BJ (cell line): ENCODE results near the gene MOB1A. TPM values are rescaled to one million over a fixed set of nuclear protein-coding genes. Genes with fewer than 3 reads are reported as not detected.

Experiments used
- CTCF ChIA-PET: fragments of 350-600 bp; formaldehyde crosslinking; extraction: SDS; loops from one replicate; lab custom pipeline; 2021; ENCODE audit warnings: antibody characterized with exemption, inconsistent platforms; lab: Yijun Ruan, JAX
- POLR2A ChIA-PET: fragments of 300-600 bp; sonication (Branson Sonifier 250); formaldehyde crosslinking; extraction: SDS; loops from one replicate; lab custom pipeline; 2021; ENCODE audit warnings: antibody characterized with exemption; lab: Charles Lee
- DNase-seq: peaks from one replicate; pipeline ENCODE4 v3.0.0-alpha.2; 2011; ENCODE audit warnings: low read depth
- H3K27me3 ChIP-seq: 2 replicates; pipeline ENCODE4 v1.6.0; 2011; ENCODE audit warnings: low read length; ENCODE audit not compliant: control insufficient read depth, insufficient read depth
- H3K36me3 ChIP-seq: 2 replicates; pipeline ENCODE4 v1.5.1; 2011; ENCODE audit warnings: low read length; ENCODE audit not compliant: control insufficient read depth, insufficient read depth
- H3K4me3 ChIP-seq: 2 replicates; pipeline ENCODE4 v1.5.1; 2011; ENCODE audit warnings: low read depth, mild to moderate bottlenecking, control low read depth, low read length
- polyA plus RNA-seq: library from polyadenylated mRNA; depleted of rRNA; stranded (reverse); fragments of >200 nt; gene quantifications from 2 replicates; pipeline ENCODE4 v1.2.3, GENCODE V29; 2011
- TF ChIP-seq, protein P1 (sequence below): IDR thresholded peaks from 2 replicates; pipeline ENCODE4 v1.5.1; 2011; ENCODE audit warnings: low read depth, mild to moderate bottlenecking, control low read depth, inconsistent platforms, low read length, moderate library complexity; ENCODE audit not compliant: insufficient read depth

The MOB1A gene
- polyA plus RNA-seq, 1 experiment: 19.1 TPM

- DNase-seq: no peak
- TF ChIP-seq, protein P1, sequence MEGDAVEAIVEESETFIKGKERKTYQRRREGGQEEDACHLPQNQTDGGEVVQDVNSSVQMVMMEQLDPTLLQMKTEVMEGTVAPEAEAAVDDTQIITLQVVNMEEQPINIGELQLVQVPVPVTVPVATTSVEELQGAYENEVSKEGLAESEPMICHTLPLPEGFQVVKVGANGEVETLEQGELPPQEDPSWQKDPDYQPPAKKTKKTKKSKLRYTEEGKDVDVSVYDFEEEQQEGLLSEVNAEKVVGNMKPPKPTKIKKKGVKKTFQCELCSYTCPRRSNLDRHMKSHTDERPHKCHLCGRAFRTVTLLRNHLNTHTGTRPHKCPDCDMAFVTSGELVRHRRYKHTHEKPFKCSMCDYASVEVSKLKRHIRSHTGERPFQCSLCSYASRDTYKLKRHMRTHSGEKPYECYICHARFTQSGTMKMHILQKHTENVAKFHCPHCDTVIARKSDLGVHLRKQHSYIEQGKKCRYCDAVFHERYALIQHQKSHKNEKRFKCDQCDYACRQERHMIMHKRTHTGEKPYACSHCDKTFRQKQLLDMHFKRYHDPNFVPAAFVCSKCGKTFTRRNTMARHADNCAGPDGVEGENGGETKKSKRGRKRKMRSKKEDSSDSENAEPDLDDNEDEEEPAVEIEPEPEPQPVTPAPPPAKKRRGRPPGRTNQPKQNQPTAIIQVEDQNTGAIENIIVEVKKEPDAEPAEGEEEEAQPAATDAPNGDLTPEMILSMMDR: no peak
- ChIA-PET POLR2A (no interaction called here), CTCF (interaction anchor here (0.6 to 6.5 kb wide), 4 partner anchors 11 to 400 kb away, joined by 3 to 57 read pairs (median 8); no protein-coding TSS in a partner anchor)
- no peaks in the 10 kb centered on the region for H3K27me3 ChIP-seq
- H3K4me3 ChIP-seq: no peak overlapping the region
- H3K36me3 ChIP-seq: no peaks in the 10 kb centered on the region; the same call in 1 of the 2 replicates
Measured at GRCh38 chr2:74149570-74150319, 28.9 kb downstream of the MOB1A start.

GRCh38 chr2:74149247-74149525 lies 29.5 kb downstream of the MOB1A start:
- ChIA-PET CTCF (interaction anchor here (0.6 to 6.5 kb wide), 5 partner anchors 10 to 325 kb away, joined by 3 to 57 read pairs (median 3); no protein-coding TSS in a partner anchor), POLR2A (interaction anchor here (0.6 kb wide), 1 partner anchor 35 kb away, joined by 7 read pairs; no protein-coding TSS in a partner anchor)
- no peak for DNase-seq
- Histone ChIP-seq H3K27me3 (no peaks in the 10 kb centered on the region), H3K4me3 (no peak overlapping the region), H3K36me3 (peaks cover 2% of the 10 kb centered on the region; the same call in 1 of the 2 replicates)
- TF ChIP-seq, protein P1: no peak

DNA sequence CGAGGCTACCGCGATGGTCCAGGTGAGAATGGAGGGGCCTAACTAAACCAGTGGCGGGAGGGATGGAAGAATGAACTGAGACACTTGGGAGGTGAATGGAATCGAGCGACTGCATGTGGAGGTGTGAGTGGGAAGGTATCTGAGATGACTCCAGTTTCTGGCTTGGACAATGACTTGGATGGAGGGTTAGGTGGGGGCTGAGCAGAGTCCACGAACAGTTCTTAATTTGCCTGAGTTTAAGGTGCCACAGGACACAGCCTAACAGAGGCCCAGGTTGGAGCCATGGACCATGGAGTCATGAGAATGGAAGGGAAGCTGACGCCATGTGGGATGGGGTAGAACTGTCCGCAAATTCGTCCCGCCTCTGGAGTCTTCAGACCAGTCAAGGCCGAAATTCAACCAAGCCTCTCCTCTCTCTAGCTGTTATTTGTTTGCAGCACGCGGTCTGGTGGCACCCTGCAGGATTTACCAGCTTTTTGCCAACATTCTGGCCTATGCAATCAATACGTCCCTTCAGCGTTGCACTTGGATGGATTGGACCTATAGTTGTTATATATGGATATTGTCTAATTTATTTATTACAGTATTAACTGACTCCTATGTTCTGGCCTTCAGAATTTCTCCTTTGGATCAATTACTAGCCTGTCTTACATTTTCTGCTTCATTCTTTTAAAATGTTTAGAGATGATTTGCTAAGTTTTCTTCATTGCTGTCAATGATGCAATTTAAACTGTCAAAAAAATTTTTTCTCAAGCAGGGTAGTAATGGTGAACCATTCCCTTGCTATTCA lies 30.0 kb downstream of the MOB1A start:
- peaks cover 2% of the 10 kb centered on the region; the same call in 1 of the 2 replicates for H3K36me3 ChIP-seq
- TF ChIP-seq, protein P1: no peak
- peak overlapping the region; percentile 53 for H3K4me3 ChIP-seq
- DNase-seq: no peak
- ChIA-PET POLR2A (interaction anchor here (0.6 kb wide), 1 partner anchor 34 kb away, joined by 7 read pairs; no protein-coding TSS in a partner anchor), CTCF (interaction anchor here (0.5 to 6.5 kb wide), 11 partner anchors 10 to 325 kb away, joined by 3 to 57 read pairs (median 3); no protein-coding TSS in a partner anchor)
- H3K27me3 ChIP-seq: no peaks in the 10 kb centered on the region

- TF ChIP-seq, protein P1: peak; percentile 23
- H3K27me3 ChIP-seq: no peaks in the 10 kb centered on the region
- ChIA-PET CTCF (interaction anchor here (0.5 to 6.5 kb wide), 17 partner anchors 9 to 324 kb away, joined by 3 to 57 read pairs (median 3); partner anchors contain the start of gene STAMBP), POLR2A (no interaction called here)
- no peak for DNase-seq
- peak within 1 kb of the TSS; percentile 53 for H3K4me3 ChIP-seq
- peaks cover 2% of the 10 kb centered on the region; the same call in 1 of the 2 replicates for H3K36me3 ChIP-seq
Measured at GRCh38 chr2:74147727-74148456, 30.8 kb downstream of the MOB1A start, which contains the start of gene BOLA3. BOLA3 (minus strand) TSS chr2:74147912; CDS start chr2:74147874, 38 bp downstream.
